ENCODE measurements around the gene MEMO1. TPM values are rescaled to one million over a fixed set of nuclear protein-coding genes. Genes with fewer than 3 reads are reported as not detected.
A peak's percentile ranks its signal among the peaks of the same experiment; 100 is the strongest.

The MEMO1 gene
- total RNA-seq, 1 experiment from 2014 or later, result 49.5 TPM

GRCh38 chr2:31828891-31829290 lies 181.9 kb downstream of the MEMO1 start:
- H3K9me2 ChIP-seq (replicated peaks; ENCODE audit: low read length), result no peaks in the 10 kb centered on the region
- H3K27me3 ChIP-seq (ENCODE audit: low read length), result no peaks in the 10 kb centered on the region
- ChIA-PET CTCF (no interaction called here), POLR2A (ENCODE audit: unreplicated experiment) (no interaction called here)
- BruUV-seq (replicated peaks), result no TSS peak
- H3K79me2 ChIP-seq (ENCODE audit: low read length), result no peaks in the 10 kb centered on the region
- no peaks in the 10 kb centered on the region for H4K20me1 ChIP-seq (ENCODE audit: low read length)
- H3K36me3 ChIP-seq (ENCODE audit: low read depth, low read length), result no peaks in the 10 kb centered on the region
- H3K4me1 ChIP-seq (ENCODE audit: insufficient read depth, low read length), result peaks cover 6% of the 10 kb centered on the region
- H3K9me3 ChIP-seq (ENCODE audit: low read length), result no peaks in the 10 kb centered on the region
- no peak overlapping the region for H3K4me3 ChIP-seq (ENCODE audit: low read length)
- no peaks in the 10 kb centered on the region for H3F3A ChIP-seq (ENCODE audit: low read length, unreplicated experiment)
- H3K4me2 ChIP-seq (ENCODE audit: low read length), result no peak overlapping the region
- TF ChIP-seq EZH2phosphoT487 (IDR thresholded peaks at IDR 0.05; ENCODE audit: borderline replicate concordance, low read length) (no peak), CTCF (conservative IDR thresholded peaks at IDR 0.05; ENCODE audit: low read depth, low read length) (no peak), EZH2 (IDR thresholded peaks at IDR 0.05; ENCODE audit: low read length, unreplicated experiment) (no peak)
- H3K27ac ChIP-seq (ENCODE audit: low read length), result no peak overlapping the region
- DNase-seq, result peak; percentile 78
- no peak overlapping the region for H3K9ac ChIP-seq (ENCODE audit: low read length)
- H2AFZ ChIP-seq (ENCODE audit: low read length), result no peak overlapping the region
- no peak for ATAC-seq
- intact Hi-C loops (cut with micrococcal nuclease), result no loop called here

GRCh38 chr2:31823558-31823957 lies 187.2 kb downstream of the MEMO1 start:
- Histone ChIP-seq H3K27ac (ENCODE audit: low read length) (no peak overlapping the region), H3K4me1 (ENCODE audit: insufficient read depth, low read length) (no peaks in the 10 kb centered on the region; the same call in 1 of the 2 replicates), H3K9me2 (replicated peaks; ENCODE audit: low read length) (no peaks in the 10 kb centered on the region), H3K4me3 (ENCODE audit: low read length) (no peak overlapping the region), H4K20me1 (ENCODE audit: low read length) (no peaks in the 10 kb centered on the region), H3K9me3 (ENCODE audit: low read length) (no peaks in the 10 kb centered on the region; the same call in 1 of the 2 replicates), H2AFZ (ENCODE audit: low read length) (no peak overlapping the region), H3K4me2 (ENCODE audit: low read length) (no peak overlapping the region), H3K9ac (ENCODE audit: low read length) (no peak overlapping the region), H3K36me3 (ENCODE audit: low read depth, low read length) (no peaks in the 10 kb centered on the region), H3K79me2 (ENCODE audit: low read length) (no peaks in the 10 kb centered on the region), H3F3A (ENCODE audit: low read length, unreplicated experiment) (no peaks in the 10 kb centered on the region), H3K27me3 (ENCODE audit: low read length) (no peaks in the 10 kb centered on the region)
- POLR2A ChIA-PET (ENCODE audit: unreplicated experiment), result no interaction called here
- intact Hi-C loops (cut with micrococcal nuclease), result no loop called here
- TF ChIP-seq EZH2 (IDR thresholded peaks at IDR 0.05; ENCODE audit: low read length, unreplicated experiment) (no peak), EZH2phosphoT487 (IDR thresholded peaks at IDR 0.05; ENCODE audit: borderline replicate concordance, low read length) (no peak), CTCF (conservative IDR thresholded peaks at IDR 0.05; ENCODE audit: low read depth, low read length) (no peak)
- CTCF ChIA-PET, result no interaction called here
- ATAC-seq, result no peak
- no TSS peak for BruUV-seq (replicated peaks)
- DNase-seq, result no peak

- ChIA-PET CTCF (no interaction called here), POLR2A (ENCODE audit: unreplicated experiment) (no interaction called here)
- no TSS peak for BruUV-seq (replicated peaks)
- Histone ChIP-seq H3F3A (ENCODE audit: low read length, unreplicated experiment) (no peaks in the 10 kb centered on the region), H3K9me2 (replicated peaks; ENCODE audit: low read length) (no peaks in the 10 kb centered on the region), H3K4me1 (ENCODE audit: insufficient read depth, low read length) (no peaks in the 10 kb centered on the region), H4K20me1 (ENCODE audit: low read length) (no peaks in the 10 kb centered on the region), H3K36me3 (ENCODE audit: low read depth, low read length) (no peaks in the 10 kb centered on the region), H3K27ac (ENCODE audit: low read length) (no peak overlapping the region), H3K4me2 (ENCODE audit: low read length) (no peak overlapping the region), H3K9ac (ENCODE audit: low read length) (no peak overlapping the region), H3K9me3 (ENCODE audit: low read length) (no peaks in the 10 kb centered on the region; the same call in 1 of the 2 replicates), H3K4me3 (ENCODE audit: low read length) (no peak overlapping the region), H3K79me2 (ENCODE audit: low read length) (no peaks in the 10 kb centered on the region), H2AFZ (ENCODE audit: low read length) (no peak overlapping the region), H3K27me3 (ENCODE audit: low read length) (no peaks in the 10 kb centered on the region)
- intact Hi-C loops (cut with micrococcal nuclease), result no loop called here
- no peak for ATAC-seq
- TF ChIP-seq CTCF (conservative IDR thresholded peaks at IDR 0.05; ENCODE audit: low read depth, low read length) (no peak), EZH2phosphoT487 (IDR thresholded peaks at IDR 0.05; ENCODE audit: borderline replicate concordance, low read length) (no peak)
- no peak for DNase-seq
Observed at GRCh38 chr2:31822587-31822986, 188.2 kb downstream of the MEMO1 start.

Other genes with a start within 250 kb of the MEMO1 start
- gene DPY30, start 28.8 kb upstream of the MEMO1 start, total RNA-seq (2014; rRNA removed), result 104 and 127 TPM in 2 replicates
- 15.5 and 21.6 TPM in 2 replicates for gene SPAST, start 52.5 kb upstream of the MEMO1 start, total RNA-seq (2014; rRNA removed)
- gene SLC30A6, start 154.9 kb upstream of the MEMO1 start, total RNA-seq (2014; rRNA removed), result 24.2 and 24.6 TPM in 2 replicates

Data from PC-3 (cell line).